GM08714 (cell line): ENCODE results near the gene SLC25A52.
"Not testable (repeated sequence)": the region's sequence is repeated elsewhere in the genome, so short reads cannot be mapped to it uniquely, and the experiment has no call there.

Experiments used
- H3K4me3 ChIP-seq: fragments of 200-500 bp; sonication (Bioruptor generic); 2 replicates; pipeline ENCODE4 v1.5.1; 2014; ENCODE audit warnings: mild to moderate bottlenecking, low read length, inconsistent platforms
- ZNF274 ChIP-seq: IDR thresholded peaks from 2 replicates; pipeline ENCODE4 v1.6.1; 2012; ENCODE audit warnings: mild to moderate bottlenecking, low read depth, low read length

The SLC25A52 gene

GRCh38 chr18:31760695-31761094 is at the start of gene SLC25A52:
Gene SLC25A52, minus strand, starts transcription at chr18:31760880. Its CDS starts 219 bp downstream, at chr18:31760661.
- no peak for TF ChIP-seq ZNF274
- H3K4me3 ChIP-seq: no peak within 1 kb of the TSS

- not testable (repeated sequence) for H3K4me3 ChIP-seq
Measured at GRCh38 chr18:31809049-31809448, 48.4 kb upstream of the SLC25A52 start.

- no peak for TF ChIP-seq ZNF274
- H3K4me3 ChIP-seq: no peak overlapping the region
Measured at GRCh38 chr18:31801078-31801477, 40.4 kb upstream of the SLC25A52 start.

GRCh38 chr18:31799257-31799656 is 38.6 kb upstream of the SLC25A52 start:
- H3K4me3 ChIP-seq: not testable (repeated sequence)

- no peak overlapping the region for H3K4me3 ChIP-seq
- no peak for TF ChIP-seq ZNF274
Measured at GRCh38 chr18:31798399-31798798, 37.7 kb upstream of the SLC25A52 start.

- no peak for TF ChIP-seq ZNF274
- no peak overlapping the region for H3K4me3 ChIP-seq
Measured at GRCh38 chr18:31795747-31796146, 35.1 kb upstream of the SLC25A52 start.

- no peak overlapping the region for H3K4me3 ChIP-seq
- no peak for TF ChIP-seq ZNF274
Measured at GRCh38 chr18:31793531-31793930, 32.9 kb upstream of the SLC25A52 start.

- H3K4me3 ChIP-seq: no peak overlapping the region
- no peak for TF ChIP-seq ZNF274
Measured at GRCh38 chr18:31792580-31792911, 31.9 kb upstream of the SLC25A52 start.

- H3K4me3 ChIP-seq: no peak overlapping the region
- no peak for TF ChIP-seq ZNF274
Measured at GRCh38 chr18:31791817-31792579, 31.3 kb upstream of the SLC25A52 start.

GRCh38 chr18:31789409-31789808 is 28.7 kb upstream of the SLC25A52 start:
- TF ChIP-seq ZNF274: no peak
- H3K4me3 ChIP-seq: no peak overlapping the region

- TF ChIP-seq ZNF274: no peak
- no peak overlapping the region for H3K4me3 ChIP-seq
Measured at GRCh38 chr18:31783059-31783458, 22.4 kb upstream of the SLC25A52 start.

GRCh38 chr18:31778391-31778950 is 17.8 kb upstream of the SLC25A52 start:
- no peak for TF ChIP-seq ZNF274
- H3K4me3 ChIP-seq: no peak overlapping the region

- TF ChIP-seq ZNF274: no peak
- no peak overlapping the region for H3K4me3 ChIP-seq
Measured at GRCh38 chr18:31776093-31776492, 15.4 kb upstream of the SLC25A52 start.

GRCh38 chr18:31774962-31775361 is 14.3 kb upstream of the SLC25A52 start:
- H3K4me3 ChIP-seq: no peak overlapping the region
- TF ChIP-seq ZNF274: no peak

- TF ChIP-seq ZNF274: no peak
- H3K4me3 ChIP-seq: 0 out of 2 replicates have a peak overlapping the region, but pooled peaks have one; percentile 23
Measured at GRCh38 chr18:31774477-31774785, 13.8 kb upstream of the SLC25A52 start.
